ENCODE results near the gene ST7L. TPM values are rescaled to one million over a fixed set of nuclear protein-coding genes. Genes with fewer than 3 reads are reported as not detected.

The ST7L gene
- total and polyA plus RNA-seq, 4 donors = 8.4 to 36.1 (median 17.2) TPM

DNA sequence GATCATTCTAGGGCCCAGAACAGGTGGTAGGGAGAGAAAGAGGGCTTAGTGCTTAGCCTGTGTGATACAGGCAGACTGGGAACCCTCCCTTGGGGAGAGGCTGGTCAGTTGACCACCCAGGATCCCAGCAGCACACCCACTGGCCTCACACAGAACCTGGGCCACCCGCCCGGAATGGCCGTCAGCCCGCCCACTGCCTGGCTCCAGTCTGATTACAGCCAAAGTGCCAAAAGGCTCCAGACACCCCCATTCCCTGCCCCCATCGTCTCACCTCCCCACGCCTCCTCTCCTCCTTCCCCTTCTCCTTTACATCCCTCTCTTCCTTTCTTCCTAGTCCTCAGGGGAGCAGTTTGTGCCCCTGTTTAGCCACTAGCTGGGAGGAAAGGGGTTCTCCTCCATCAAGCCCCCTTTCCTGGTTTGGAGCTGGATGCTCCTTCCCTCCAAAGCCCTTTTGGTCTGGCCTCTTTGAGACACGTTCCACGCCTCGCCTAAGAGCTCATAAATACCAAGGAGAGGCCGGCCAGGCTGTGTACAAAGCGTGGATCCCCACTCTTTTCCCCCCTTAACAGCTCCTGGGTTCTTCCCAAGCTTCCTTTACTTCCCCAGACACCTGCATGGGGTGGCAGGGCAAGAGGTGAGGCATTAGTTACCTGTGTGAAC is 114.8 kb downstream of the ST7L start:
- no peak overlapping the region for H3K9ac ChIP-seq (ENCODE audit: insufficient read depth in 1 of 2, low read length in 2 of 2)
- H3K27me3 ChIP-seq (ENCODE audit: control insufficient read depth in 3 of 3, insufficient read depth in 3 of 3, low read length in 2 of 3) = peaks cover 0 to 17% (median 17%) of the 10 kb centered on the region in 3 donors
- no peak for TF ChIP-seq CTCF (IDR thresholded peaks at IDR 0.05; ENCODE audit: control extremely low read depth, extremely low read depth)
- no peaks in the 10 kb centered on the region for H3K9me3 ChIP-seq (ENCODE audit: control insufficient read depth in 4 of 4, insufficient read depth in 3 of 4, low read length in 3 of 4)
- WGBS, 2 donors = 81 to 84% methylated on average over 11 of the region's 11 CpGs
- DNase-seq = peak in 2 of 3 donors; percentile 29 to 39
- no peaks in the 10 kb centered on the region for H3K36me3 ChIP-seq (ENCODE audit: control insufficient read depth in 4 of 4, insufficient read depth in 4 of 4, low read length in 4 of 4)
- ATAC-seq (ENCODE audit: insufficient read depth, low FRiP score) = no peak
- no peak overlapping the region for H3K27ac ChIP-seq (ENCODE audit: low read depth in 1 of 2, low read length in 1 of 2)
- H3K4me1 ChIP-seq (ENCODE audit: control insufficient read depth in 5 of 5, insufficient read depth in 5 of 5, low read length in 5 of 5) = peaks cover 0 to 52% (median 15%) of the 10 kb centered on the region in 5 donors
- no peak overlapping the region for H3K4me3 ChIP-seq

GRCh38 chr1:112502826-112503225 is 116.1 kb downstream of the ST7L start:
- H3K4me3 ChIP-seq = no peak overlapping the region
- H3K27ac ChIP-seq (ENCODE audit: low read depth in 1 of 2, low read length in 1 of 2) = no peak overlapping the region
- ATAC-seq (ENCODE audit: insufficient read depth, low FRiP score) (no peak), DNase-seq (peak; percentile 43 to 63 (median 58))
- peaks cover 0 to 43% (median 7%) of the 10 kb centered on the region in 5 donors for H3K4me1 ChIP-seq (ENCODE audit: control insufficient read depth in 5 of 5, insufficient read depth in 5 of 5, low read length in 5 of 5)
- H3K27me3 ChIP-seq (ENCODE audit: control insufficient read depth in 3 of 3, insufficient read depth in 3 of 3, low read length in 2 of 3) = peaks cover 0 to 10% (median 10%) of the 10 kb centered on the region in 3 donors
- H3K36me3 ChIP-seq (ENCODE audit: control insufficient read depth in 4 of 4, insufficient read depth in 4 of 4, low read length in 4 of 4) = no peaks in the 10 kb centered on the region
- H3K9me3 ChIP-seq (ENCODE audit: control insufficient read depth in 4 of 4, insufficient read depth in 3 of 4, low read length in 3 of 4) = no peaks in the 10 kb centered on the region
- no peak for TF ChIP-seq CTCF (IDR thresholded peaks at IDR 0.05; ENCODE audit: control extremely low read depth, extremely low read depth)
- no peak overlapping the region for H3K9ac ChIP-seq (ENCODE audit: insufficient read depth in 1 of 2, low read length in 2 of 2)
- 78 to 83% methylated on average over 2 of the region's 2 CpGs for WGBS, 2 donors

GRCh38 chr1:112501810-112502641 is 116.9 kb downstream of the ST7L start:
- no peak overlapping the region for H3K27ac ChIP-seq (ENCODE audit: low read depth in 1 of 2, low read length in 1 of 2)
- H3K4me1 ChIP-seq (ENCODE audit: control insufficient read depth in 5 of 5, insufficient read depth in 5 of 5, low read length in 5 of 5) = peaks cover 0 to 37% (median 5%) of the 10 kb centered on the region in 5 donors
- H3K9me3 ChIP-seq (ENCODE audit: control insufficient read depth in 4 of 4, insufficient read depth in 3 of 4, low read length in 3 of 4) = no peaks in the 10 kb centered on the region
- H3K9ac ChIP-seq (ENCODE audit: insufficient read depth in 1 of 2, low read length in 2 of 2) = peak overlapping the region in 1 of 2 donors; percentile 6
- 2 to 4% methylated on average over 65 of the region's 65 CpGs for WGBS, 2 donors
- DNase-seq = peak; percentile 78 to 82 (median 79)
- H3K36me3 ChIP-seq (ENCODE audit: control insufficient read depth in 4 of 4, insufficient read depth in 4 of 4, low read length in 4 of 4) = no peaks in the 10 kb centered on the region
- TF ChIP-seq CTCF (IDR thresholded peaks at IDR 0.05; ENCODE audit: control extremely low read depth, extremely low read depth) = peak; percentile 61
- H3K27me3 ChIP-seq (ENCODE audit: control insufficient read depth in 3 of 3, insufficient read depth in 3 of 3, low read length in 2 of 3) = peaks cover 0 to 7% (median 5%) of the 10 kb centered on the region in 3 donors
- H3K4me3 ChIP-seq = peak overlapping the region; percentile 26
- ATAC-seq (ENCODE audit: insufficient read depth, low FRiP score) = peak; percentile 72

All from lung (tissue), 12 donors.